ENCODE measurements around the gene RPL22. TPM values are rescaled to one million over a fixed set of nuclear protein-coding genes. Genes with fewer than 3 reads are reported as not detected.
"Not testable (repeated sequence)": the region's sequence is repeated elsewhere in the genome, so short reads cannot be mapped to it uniquely, and the experiment has no call there.

RPL22 gene
- total RNA-seq, 1 experiment from 2014 or later, result 140 TPM

- no peak for DNase-seq (ENCODE audit: low spot score)
Measured at GRCh38 chr1:6234502-6235295, 35.3 kb upstream of the RPL22 start.

GRCh38 chr1:6233376-6233775 is 34.0 kb upstream of the RPL22 start:
- no peak for DNase-seq (ENCODE audit: low spot score)

- DNase-seq (ENCODE audit: low spot score), result no peak
Measured at GRCh38 chr1:6225651-6226050, 26.3 kb upstream of the RPL22 start.

GRCh38 chr1:6224718-6225117 is 25.3 kb upstream of the RPL22 start:
- DNase-seq (ENCODE audit: low spot score), result no peak

- DNase-seq (ENCODE audit: low spot score), result no peak
Measured at GRCh38 chr1:6223617-6224016, 24.2 kb upstream of the RPL22 start.

- DNase-seq (ENCODE audit: low spot score), result no peak
Measured at GRCh38 chr1:6222636-6223035, 23.2 kb upstream of the RPL22 start.

GRCh38 chr1:6221210-6221784 is 21.9 kb upstream of the RPL22 start:
- no peak for DNase-seq (ENCODE audit: low spot score)

GRCh38 chr1:6220236-6220635 is 20.8 kb upstream of the RPL22 start:
- DNase-seq (ENCODE audit: low spot score), result no peak

GRCh38 chr1:6219641-6220040 is 20.2 kb upstream of the RPL22 start:
- not testable (repeated sequence) for DNase-seq (ENCODE audit: low spot score)

GRCh38 chr1:6218375-6219164 is 19.2 kb upstream of the RPL22 start:
- DNase-seq (ENCODE audit: low spot score), result no peak

GRCh38 chr1:6212193-6212959 is 13.0 kb upstream of the RPL22 start:
- DNase-seq (ENCODE audit: low spot score), result no peak

- no peak for DNase-seq (ENCODE audit: low spot score)
Measured at GRCh38 chr1:6211731-6212130, 12.3 kb upstream of the RPL22 start.

- no peak for DNase-seq (ENCODE audit: low spot score)
Measured at GRCh38 chr1:6210591-6211355, 11.4 kb upstream of the RPL22 start.

GRCh38 chr1:6209661-6210580 is 10.5 kb upstream of the RPL22 start:
- DNase-seq (ENCODE audit: low spot score), result no peak

GRCh38 chr1:6208723-6209660 is 9.6 kb upstream of the RPL22 start:
- no peak for DNase-seq (ENCODE audit: low spot score)

- no peak for DNase-seq (ENCODE audit: low spot score)
Measured at GRCh38 chr1:6207921-6208320, 8.5 kb upstream of the RPL22 start.

GRCh38 chr1:6207075-6207885 is 7.9 kb upstream of the RPL22 start:
- DNase-seq (ENCODE audit: low spot score), result no peak

- no peak for DNase-seq (ENCODE audit: low spot score)
Measured at GRCh38 chr1:6206520-6206855, 7.1 kb upstream of the RPL22 start.
